ENCODE data around the gene NAV2. TPM values are rescaled to one million over a fixed set of nuclear protein-coding genes. Genes with fewer than 3 reads are reported as not detected.

NAV2 gene
- total RNA-seq, 1 experiment from 2014 or later: 46.3 TPM

- Histone ChIP-seq H3K9me3 (ENCODE audit: control insufficient read depth, low read depth, low read length) (no peaks in the 10 kb centered on the region), H3K18ac (ENCODE audit: insufficient read length, low read depth, low read length) (no peak overlapping the region), H2BK120ac (ENCODE audit: low read depth, low read length, poor library complexity, severe bottlenecking) (no peak overlapping the region), H3K27ac (ENCODE audit: insufficient read length, low read depth, low read length) (no peak overlapping the region), H3K23me2 (ENCODE audit: insufficient read length, low read depth, low read length, poor library complexity, severe bottlenecking) (no peaks in the 10 kb centered on the region), H3K4me1 (ENCODE audit: insufficient read depth, low read length) (no peaks in the 10 kb centered on the region), H3K27me3 (ENCODE audit: insufficient read depth, low read length) (no peaks in the 10 kb centered on the region; the same call in 1 of the 2 replicates), H4K8ac (replicated peaks; ENCODE audit: insufficient read length, low read depth, low read length) (no peak overlapping the region), H3K4me2 (ENCODE audit: insufficient read depth, insufficient read length, low read length) (no peak overlapping the region), H3T11ph (ENCODE audit: low read length) (no peak overlapping the region), H4K20me1 (ENCODE audit: control insufficient read depth, insufficient read depth, insufficient read length) (no peaks in the 10 kb centered on the region), H2BK20ac (ENCODE audit: low read depth, low read length, poor library complexity, severe bottlenecking) (no peak overlapping the region), H2BK5ac (ENCODE audit: insufficient read length, low read length) (no peak overlapping the region), H3K79me1 (ENCODE audit: insufficient read depth, low read depth, low read length, poor library complexity, severe bottlenecking) (no peaks in the 10 kb centered on the region), H2BK15ac (ENCODE audit: low read depth, low read length) (no peak overlapping the region), H3K4ac (ENCODE audit: low read depth, low read length) (no peak overlapping the region), H2AK5ac (ENCODE audit: insufficient read length, low read length) (no peak overlapping the region), H2AFZ (ENCODE audit: low read length) (no peak overlapping the region), H4K91ac (ENCODE audit: insufficient read length, low read depth, low read length) (no peak overlapping the region), H3K14ac (ENCODE audit: insufficient read depth, low read length) (no peak overlapping the region), H2BK12ac (ENCODE audit: insufficient read length, low read depth, low read length) (no peak overlapping the region), H3K79me2 (ENCODE audit: insufficient read depth, low read length) (no peaks in the 10 kb centered on the region), H3K56ac (ENCODE audit: insufficient read length, low read depth, low read length) (no peak overlapping the region), H3K9ac (ENCODE audit: extremely low read depth, insufficient read length, low read length) (no peak overlapping the region), H3K23ac (ENCODE audit: insufficient read length, low read depth, low read length) (no peak overlapping the region), H4K5ac (ENCODE audit: insufficient read length, low read depth, low read length) (no peak overlapping the region)
- TF ChIP-seq, protein P1, sequence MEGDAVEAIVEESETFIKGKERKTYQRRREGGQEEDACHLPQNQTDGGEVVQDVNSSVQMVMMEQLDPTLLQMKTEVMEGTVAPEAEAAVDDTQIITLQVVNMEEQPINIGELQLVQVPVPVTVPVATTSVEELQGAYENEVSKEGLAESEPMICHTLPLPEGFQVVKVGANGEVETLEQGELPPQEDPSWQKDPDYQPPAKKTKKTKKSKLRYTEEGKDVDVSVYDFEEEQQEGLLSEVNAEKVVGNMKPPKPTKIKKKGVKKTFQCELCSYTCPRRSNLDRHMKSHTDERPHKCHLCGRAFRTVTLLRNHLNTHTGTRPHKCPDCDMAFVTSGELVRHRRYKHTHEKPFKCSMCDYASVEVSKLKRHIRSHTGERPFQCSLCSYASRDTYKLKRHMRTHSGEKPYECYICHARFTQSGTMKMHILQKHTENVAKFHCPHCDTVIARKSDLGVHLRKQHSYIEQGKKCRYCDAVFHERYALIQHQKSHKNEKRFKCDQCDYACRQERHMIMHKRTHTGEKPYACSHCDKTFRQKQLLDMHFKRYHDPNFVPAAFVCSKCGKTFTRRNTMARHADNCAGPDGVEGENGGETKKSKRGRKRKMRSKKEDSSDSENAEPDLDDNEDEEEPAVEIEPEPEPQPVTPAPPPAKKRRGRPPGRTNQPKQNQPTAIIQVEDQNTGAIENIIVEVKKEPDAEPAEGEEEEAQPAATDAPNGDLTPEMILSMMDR (conservative IDR thresholded peaks at IDR 0.05): no peak
- no peak overlapping the region for H3K4me3 Mint-ChIP-seq
- peaks cover 34 to 37% of the 10 kb centered on the region in 2 experiments for H3K4me1 Mint-ChIP-seq
- H3K27ac Mint-ChIP-seq: no peak overlapping the region
- H3K9me3 Mint-ChIP-seq: no peaks in the 10 kb centered on the region
- WGBS (ENCODE audit: extremely low coverage, insufficient read length, low lambda C conversion rate): no CpG with 5 or more reads among the region's 5 CpGs
- H3K27me3 Mint-ChIP-seq (ENCODE audit: low read depth): peaks cover 5% of the 10 kb centered on the region; the same call in 1 of the 2 replicates
- DNase-seq: no peak
- no peaks in the 10 kb centered on the region for H3K36me3 Mint-ChIP-seq (ENCODE audit: insufficient read depth in 1 of 3, low read depth in 3 of 3)
Observed at GRCh38 chr11:19683141-19683805, 29.4 kb upstream of the NAV2 start.
